Trophoblast cell (in vitro differentiated cells and primary cell): ENCODE data around the gene SAMD4B.

Source experiments
- DNase-seq, 2 donors: peaks; one replicate each; pipeline ENCODE4 v3.0.0-alpha.2; 2016
- H2AFZ ChIP-seq: 2 replicates; pipeline ENCODE4 v1.6.1; 2013; ENCODE audit warnings: low read length, moderate library complexity, mild to moderate bottlenecking; ENCODE audit not compliant: insufficient read depth, poor library complexity
- H2AK5ac ChIP-seq: 2 replicates; pipeline ENCODE4 v1.6.1; 2013; ENCODE audit warnings: mild to moderate bottlenecking, low read length
- H2BK120ac ChIP-seq: 2 replicates; pipeline ENCODE4 v1.6.1; 2013; ENCODE audit warnings: low read length, mild to moderate bottlenecking, moderate library complexity; ENCODE audit not compliant: insufficient read depth, poor library complexity
- H2BK12ac ChIP-seq: 2 replicates; pipeline ENCODE4 v1.6.1; 2013; ENCODE audit warnings: mild to moderate bottlenecking, low read length, moderate library complexity
- H2BK5ac ChIP-seq: 2 replicates; pipeline ENCODE4 v1.6.1; 2013; ENCODE audit warnings: low read length, low read depth, moderate library complexity, mild to moderate bottlenecking; ENCODE audit not compliant: poor library complexity
- H3K14ac ChIP-seq: 2 replicates; pipeline ENCODE4 v1.6.1; 2013; ENCODE audit warnings: mild to moderate bottlenecking, low read length
- H3K18ac ChIP-seq: 2 replicates; pipeline ENCODE4 v1.6.1; 2013; ENCODE audit warnings: mild to moderate bottlenecking, low read length
- H3K23ac ChIP-seq: 2 replicates; pipeline ENCODE4 v1.6.1; 2013; ENCODE audit warnings: low read length
- H3K27ac ChIP-seq: 2 replicates; pipeline ENCODE4 v1.5.1; 2013; ENCODE audit warnings: low read depth, mild to moderate bottlenecking, inconsistent platforms, low read length, moderate library complexity
- H3K27me3 ChIP-seq: 2 replicates; pipeline ENCODE4 v1.6.1; 2013; ENCODE audit warnings: inconsistent platforms, mild to moderate bottlenecking, low read length, moderate library complexity; ENCODE audit not compliant: insufficient read depth
- H3K36me3 ChIP-seq, 2 experiments: 1 replicate in 1 of 2; 2 replicates in 1 of 2; pipeline ENCODE4 v1.6.1; 2013; ENCODE audit warnings: low read length in 2 of 2, mild to moderate bottlenecking in 2 of 2, moderate library complexity in 1 of 2; ENCODE audit not compliant: insufficient read depth in 2 of 2, control insufficient read depth in 1 of 2
- H3K4ac ChIP-seq: 2 replicates; pipeline ENCODE4 v1.6.1; 2013; ENCODE audit warnings: low read depth, mild to moderate bottlenecking, low read length, moderate library complexity
- H3K4me1 ChIP-seq, 2 experiments: 1 replicate in 1 of 2; 2 replicates in 1 of 2; pipeline ENCODE4 v1.6.1; 2013; ENCODE audit warnings: low read length in 2 of 2, mild to moderate bottlenecking in 2 of 2, moderate library complexity in 1 of 2; ENCODE audit not compliant: insufficient read depth in 2 of 2, control insufficient read depth in 1 of 2
- H3K4me2 ChIP-seq: 2 replicates; pipeline ENCODE4 v1.6.1; 2013; ENCODE audit warnings: inconsistent platforms, mild to moderate bottlenecking, low read length, moderate library complexity
- H3K4me3 ChIP-seq: 2 replicates; pipeline ENCODE4 v1.5.1; 2013; ENCODE audit warnings: mild to moderate bottlenecking, low read depth, low read length, inconsistent platforms
- H3K79me1 ChIP-seq: one replicate; pipeline ENCODE4 v1.6.1; 2013; ENCODE audit warnings: low read length
- H3K79me2 ChIP-seq: 2 replicates; pipeline ENCODE4 v1.6.1; 2013; ENCODE audit warnings: low read length, mild to moderate bottlenecking; ENCODE audit not compliant: control insufficient read depth, insufficient read depth, poor library complexity
- H3K9ac ChIP-seq: 2 replicates; pipeline ENCODE4 v1.6.1; 2013; ENCODE audit warnings: mild to moderate bottlenecking, low read length
- H3K9me3 ChIP-seq: 2 replicates; pipeline ENCODE4 v1.6.1; 2013; ENCODE audit warnings: low read depth, mild to moderate bottlenecking, control low read depth, inconsistent platforms, low read length; ENCODE audit not compliant: insufficient read depth
- H4K12ac ChIP-seq: 2 replicates; pipeline ENCODE4 v1.6.1; 2013; ENCODE audit warnings: low read depth, mild to moderate bottlenecking, low read length, moderate library complexity
- H4K8ac ChIP-seq: 2 replicates; pipeline ENCODE4 v1.6.1; 2013; ENCODE audit warnings: low read depth, mild to moderate bottlenecking, low read length, moderate library complexity
- H4K91ac ChIP-seq: one replicate; pipeline ENCODE4 v1.6.1; 2013; ENCODE audit warnings: low read depth, mild to moderate bottlenecking, low read length, moderate library complexity
- WGBS: extraction: QIAGEN DNeasy Blood & Tissue Kit; methylation state at CpG from one replicate; pipeline ENCODE4 v1.1.7; 2013; ENCODE audit warnings: missing lambda C conversion rate; ENCODE audit not compliant: insufficient read length, insufficient coverage; ENCODE audit errors: extremely low coverage; 5-methylcytosine and 5-hydroxymethylcytosine counted together

SAMD4B gene

GRCh38 chr19:39297931-39298634 is 44.1 kb upstream of the SAMD4B start:
- H4K12ac ChIP-seq: no peak overlapping the region
- no peak overlapping the region for H3K23ac ChIP-seq
- no peak overlapping the region for H2AK5ac ChIP-seq
- no peak overlapping the region for H2BK12ac ChIP-seq
- no peaks in the 10 kb centered on the region for H3K79me1 ChIP-seq
- no peak overlapping the region for H4K91ac ChIP-seq
- no peaks in the 10 kb centered on the region for H3K27me3 ChIP-seq
- no peak overlapping the region for H3K9ac ChIP-seq
- H3K14ac ChIP-seq: no peak overlapping the region
- H3K4me3 ChIP-seq: no peak overlapping the region
- H2AFZ ChIP-seq: no peak overlapping the region
- WGBS: no CpG with 5 or more reads among the region's 17 CpGs
- H3K4ac ChIP-seq: no peak overlapping the region
- no peak overlapping the region for H2BK120ac ChIP-seq
- no peak for DNase-seq
- peaks cover 2 to 4% of the 10 kb centered on the region in 2 experiments for H3K4me1 ChIP-seq
- H2BK5ac ChIP-seq: no peak overlapping the region
- no peak overlapping the region for H3K18ac ChIP-seq
- no peak overlapping the region for H3K27ac ChIP-seq
- H3K79me2 ChIP-seq: no peaks in the 10 kb centered on the region
- H3K9me3 ChIP-seq: no peaks in the 10 kb centered on the region
- H3K4me2 ChIP-seq: no peak overlapping the region
- no peaks in the 10 kb centered on the region for H3K36me3 ChIP-seq
- no peak overlapping the region for H4K8ac ChIP-seq

- peaks cover 4 to 8% of the 10 kb centered on the region in 2 experiments for H3K4me1 ChIP-seq
- no peak overlapping the region for H4K12ac ChIP-seq
- H3K23ac ChIP-seq: no peak overlapping the region
- H3K18ac ChIP-seq: no peak overlapping the region
- no peak overlapping the region for H2BK5ac ChIP-seq
- H3K36me3 ChIP-seq: no peaks in the 10 kb centered on the region
- H3K14ac ChIP-seq: no peak overlapping the region
- H3K79me2 ChIP-seq: no peaks in the 10 kb centered on the region
- H4K8ac ChIP-seq: no peak overlapping the region
- WGBS: no CpG with 5 or more reads among the region's 9 CpGs
- no peak overlapping the region for H2BK120ac ChIP-seq
- no peak overlapping the region for H3K4me3 ChIP-seq
- H4K91ac ChIP-seq: no peak overlapping the region
- H3K27ac ChIP-seq: no peak overlapping the region
- no peak overlapping the region for H2AFZ ChIP-seq
- no peak overlapping the region for H2BK12ac ChIP-seq
- H3K79me1 ChIP-seq: no peaks in the 10 kb centered on the region
- no peak overlapping the region for H3K9ac ChIP-seq
- no peaks in the 10 kb centered on the region for H3K27me3 ChIP-seq
- H3K4ac ChIP-seq: no peak overlapping the region
- H2AK5ac ChIP-seq: no peak overlapping the region
- no peaks in the 10 kb centered on the region for H3K9me3 ChIP-seq
- no peak for DNase-seq
- no peak overlapping the region for H3K4me2 ChIP-seq
Measured at GRCh38 chr19:39299404-39299803, 42.8 kb upstream of the SAMD4B start.

DNA sequence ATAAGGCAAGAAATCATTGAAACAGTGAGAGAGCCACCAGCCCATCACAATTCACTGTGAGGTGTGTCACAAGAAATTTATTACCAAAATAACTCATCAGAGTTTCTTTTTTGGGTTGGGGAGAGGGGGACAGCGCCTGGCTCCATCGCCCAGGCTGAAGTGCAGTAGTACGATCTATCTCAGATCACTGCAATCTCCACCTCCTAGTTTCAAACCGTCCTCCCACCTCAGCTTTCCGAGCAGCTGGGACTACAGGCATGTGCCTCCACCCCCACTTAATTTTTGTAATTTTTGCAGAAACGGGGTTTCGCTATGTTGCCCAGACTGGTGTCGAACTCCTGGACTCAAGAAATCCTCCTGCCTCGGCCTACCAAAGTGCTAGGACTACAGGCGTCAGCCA is 42.4 kb upstream of the SAMD4B start:
- Histone ChIP-seq H3K4ac (no peak overlapping the region), H3K79me1 (no peaks in the 10 kb centered on the region), H3K4me3 (no peak overlapping the region), H3K79me2 (no peaks in the 10 kb centered on the region), H3K27me3 (no peaks in the 10 kb centered on the region), H3K36me3 (no peaks in the 10 kb centered on the region), H3K23ac (no peak overlapping the region), H3K14ac (no peak overlapping the region), H2BK12ac (no peak overlapping the region), H3K27ac (no peak overlapping the region), H2BK120ac (no peak overlapping the region), H4K12ac (no peak overlapping the region), H3K4me1 (peaks cover 4 to 8% of the 10 kb centered on the region in 2 experiments), H3K9me3 (no peaks in the 10 kb centered on the region), H4K91ac (no peak overlapping the region), H3K9ac (no peak overlapping the region), H3K18ac (no peak overlapping the region), H2AFZ (no peak overlapping the region), H2BK5ac (no peak overlapping the region), H2AK5ac (no peak overlapping the region), H3K4me2 (no peak overlapping the region), H4K8ac (no peak overlapping the region)
- DNase-seq: no peak
- no CpG with 5 or more reads among the region's 10 CpGs for WGBS

- WGBS: no CpG with 5 or more reads among the region's 4 CpGs
Measured at GRCh38 chr19:39301021-39301420, 41.2 kb upstream of the SAMD4B start.

More at GRCh38 chr19:39301021-39301420, 41.2 kb upstream of the SAMD4B start:
- Histone ChIP-seq H3K9ac (no peak overlapping the region), H3K14ac (no peak overlapping the region), H4K91ac (no peak overlapping the region), H2AFZ (no peak overlapping the region), H3K27ac (no peak overlapping the region), H4K12ac (no peak overlapping the region), H3K4me2 (no peak overlapping the region), H3K36me3 (no peaks in the 10 kb centered on the region), H4K8ac (no peak overlapping the region), H3K79me1 (no peaks in the 10 kb centered on the region), H2AK5ac (no peak overlapping the region), H3K9me3 (no peaks in the 10 kb centered on the region), H2BK5ac (no peak overlapping the region), H3K79me2 (no peaks in the 10 kb centered on the region), H3K4me1 (peaks cover 9 to 15% of the 10 kb centered on the region in 2 experiments), H3K23ac (no peak overlapping the region), H2BK12ac (no peak overlapping the region), H3K4ac (no peak overlapping the region), H2BK120ac (no peak overlapping the region), H3K4me3 (no peak overlapping the region), H3K27me3 (no peaks in the 10 kb centered on the region), H3K18ac (no peak overlapping the region)
- DNase-seq: no peak
